HepG2 (cell line): ENCODE results near the gene JMJD1C. TPM values are rescaled to one million over a fixed set of nuclear protein-coding genes. Genes with fewer than 3 reads are reported as not detected.

Experiments
- BRF2 ChIP-seq: sonication (generic); formaldehyde crosslinking; IDR thresholded peaks from 2 replicates; pipeline ENCODE4 v1.8.1; 2022; ENCODE audit warnings: mild to moderate bottlenecking, missing genetic modification reagents
- CENPX ChIP-seq: sonication (generic); formaldehyde crosslinking; IDR thresholded peaks from 2 replicates; pipeline ENCODE4 v1.9.0; 2021; ENCODE audit warnings: mild to moderate bottlenecking, missing genetic modification reagents, moderate library complexity
- HIVEP1 ChIP-seq: sonication (generic); formaldehyde crosslinking; IDR thresholded peaks from 2 replicates; pipeline ENCODE4 v1.4.0; 2020; ENCODE audit warnings: mild to moderate bottlenecking, missing genetic modification reagents
- IRF2 ChIP-seq: IDR thresholded peaks from 2 replicates; pipeline ENCODE4 v1.6.1; 2018; ENCODE audit warnings: missing genetic modification reagents, missing compliant biosample characterization
- PHF8 ChIP-seq: sonication (generic); formaldehyde crosslinking; IDR thresholded peaks from 2 replicates; pipeline ENCODE4 v1.5.0; 2020; ENCODE audit warnings: missing genetic modification reagents
- SALL2 ChIP-seq: sonication (generic); formaldehyde crosslinking; IDR thresholded peaks from 2 replicates; pipeline ENCODE4 v1.8.1; 2023; ENCODE audit warnings: mild to moderate bottlenecking, missing genetic modification reagents, inconsistent platforms
- TMF1 ChIP-seq: sonication (generic); formaldehyde crosslinking; IDR thresholded peaks from 2 replicates; pipeline ENCODE4 v1.8.1; 2022; ENCODE audit warnings: low read depth, missing genetic modification reagents
- ZBTB40 ChIP-seq, 2 experiments: fragments of 450-650 bp in 1 of 2; sonication (generic) in 1 of 2; formaldehyde crosslinking in 1 of 2; IDR thresholded peaks; 2 replicates each; pipeline versions ENCODE4 v1.6.1 to v1.8.0; 2016 to 2022; ENCODE audit warnings: antibody characterized with exemption in 1 of 2, mild to moderate bottlenecking in 1 of 2, missing genetic modification reagents in 1 of 2
- ZNF10 ChIP-seq: sonication (generic); formaldehyde crosslinking; IDR thresholded peaks from 2 replicates; pipeline ENCODE4 v1.4.0; 2020; ENCODE audit warnings: mild to moderate bottlenecking, low read depth, missing genetic modification reagents, borderline replicate concordance
- ZNF205 ChIP-seq: IDR thresholded peaks from 2 replicates; pipeline ENCODE4 v1.6.1; 2018; ENCODE audit warnings: missing biosample characterization, missing genetic modification reagents
- ZNF260 ChIP-seq: sonication (generic); formaldehyde crosslinking; IDR thresholded peaks from 2 replicates; pipeline ENCODE4 v1.4.0; 2020; ENCODE audit warnings: missing genetic modification reagents, low read depth, mild to moderate bottlenecking, borderline replicate concordance
- ZNF512 ChIP-seq: sonication (generic); formaldehyde crosslinking; IDR thresholded peaks from 2 replicates; pipeline ENCODE4 v1.4.0; 2020; ENCODE audit warnings: mild to moderate bottlenecking, missing genetic modification reagents
- ZNF710 ChIP-seq: sonication (generic); formaldehyde crosslinking; IDR thresholded peaks from 2 replicates; pipeline ENCODE4 v1.5.0; 2020; ENCODE audit warnings: mild to moderate bottlenecking, missing genetic modification reagents, borderline replicate concordance
- ZNF720 ChIP-seq: sonication (generic); formaldehyde crosslinking; IDR thresholded peaks from 2 replicates; pipeline ENCODE4 v1.4.0; 2020; ENCODE audit warnings: missing genetic modification reagents
- ZNF83 ChIP-seq: sonication (generic); formaldehyde crosslinking; IDR thresholded peaks from 2 replicates; pipeline ENCODE4 v1.4.0; 2020; ENCODE audit warnings: missing genetic modification reagents, mild to moderate bottlenecking, borderline replicate concordance
- polyA plus RNA-seq, 8 experiments: library from polyadenylated mRNA; depleted of rRNA in 3 of 8; stranded (reverse) in 7 of 8; unstranded in 1 of 8; fragments of >200 nt; fragmentation: Illumina TruSeq in 4 of 8; extraction: Trizol in 4 of 8; gene quantifications; 2 replicates each; pipeline versions ENCODE4 v1.2.1 to v1.2.3, GENCODE V29; 2011 to 2016; ENCODE audit warnings: low read depth in 4 of 8, missing spikeins in 1 of 8, mixed read lengths in 1 of 8; ENCODE audit not compliant: insufficient read depth in 1 of 8
- total RNA-seq, 5 experiments: library from RNA; depleted of rRNA; stranded (reverse); fragments of >200 nt; fragmentation: Illumina TruSeq; extraction: Trizol; gene quantifications; 2 replicates each; pipeline ENCODE4 v1.2.3, GENCODE V29; 2016; ENCODE audit warnings: low read depth in 1 of 5

Gene JMJD1C
- total and polyA plus RNA-seq, 2 of the 13 experiments (the other 11 are each of a cell fraction or from before 2014, with no cell fraction given), result 42.3 to 42.7 TPM

- no peak for TF ChIP-seq ZBTB40 (IDR thresholded peaks at IDR 0.05)
- TF ChIP-seq ZBTB40 (CRISPR knock-in tag; IDR thresholded peaks at IDR 0.05), result no peak; the same call in 1 of the 2 replicates
- no peak; the same call in 1 of the 2 replicates for TF ChIP-seq SALL2 (CRISPR knock-in tag)
- peak; percentile 49; the same call in 1 of the 2 replicates for TF ChIP-seq ZNF710
- no peak for TF ChIP-seq TMF1 (CRISPR knock-in tag)
- peak; percentile 67; the same call in 1 of the 2 replicates for TF ChIP-seq BRF2 (CRISPR knock-in tag)
- no peak for TF ChIP-seq CENPX
- no peak for TF ChIP-seq ZNF260 (CRISPR knock-in tag)
- no peak for TF ChIP-seq PHF8 (CRISPR knock-in tag)
- TF ChIP-seq HIVEP1 (CRISPR knock-in tag), result no peak
- no peak for TF ChIP-seq ZNF83 (CRISPR knock-in tag)
- no peak for TF ChIP-seq ZNF10
- TF ChIP-seq ZNF512 (CRISPR knock-in tag), result no peak
- TF ChIP-seq ZNF720 (CRISPR knock-in tag), result no peak
- peak; percentile 35; the same call in 1 of the 2 replicates for TF ChIP-seq ZNF205 (CRISPR knock-in tag)
- peak; percentile 87 for TF ChIP-seq IRF2 (CRISPR knock-in tag)
Measured at GRCh38 chr10:63268798-63269503, 196.8 kb downstream of the JMJD1C start (continued).
